GM19351 (cell line): ENCODE data around the gene DNAJA4.
A peak's percentile ranks its signal among the peaks of the same experiment; 100 is the strongest.

ENCODE experiments used
- ATAC-seq: cut with Tn5 transposase; IDR thresholded peaks from one replicate; pipeline ENCODE4 v1.9.1; 2021; ENCODE audit warnings: mild to moderate bottlenecking, moderate library complexity; ENCODE audit not compliant: unreplicated experiment

Gene DNAJA4

GRCh38 chr15:78264304-78265136 lies at the start of gene DNAJA4:
Gene DNAJA4, plus strand, starts transcription at chr15:78264562. Its CDS starts 202 bp downstream, at chr15:78264764.
- no peak for ATAC-seq

- ATAC-seq = no peak
These were observed 47.9 kb upstream of the DNAJA4 start for GRCh38 chr15:78216276-78217104.

GRCh38 chr15:78220713-78221112 lies 43.6 kb upstream of the DNAJA4 start:
- ATAC-seq = no peak

GRCh38 chr15:78222745-78223395 lies 41.5 kb upstream of the DNAJA4 start:
- no peak for ATAC-seq

DNA sequence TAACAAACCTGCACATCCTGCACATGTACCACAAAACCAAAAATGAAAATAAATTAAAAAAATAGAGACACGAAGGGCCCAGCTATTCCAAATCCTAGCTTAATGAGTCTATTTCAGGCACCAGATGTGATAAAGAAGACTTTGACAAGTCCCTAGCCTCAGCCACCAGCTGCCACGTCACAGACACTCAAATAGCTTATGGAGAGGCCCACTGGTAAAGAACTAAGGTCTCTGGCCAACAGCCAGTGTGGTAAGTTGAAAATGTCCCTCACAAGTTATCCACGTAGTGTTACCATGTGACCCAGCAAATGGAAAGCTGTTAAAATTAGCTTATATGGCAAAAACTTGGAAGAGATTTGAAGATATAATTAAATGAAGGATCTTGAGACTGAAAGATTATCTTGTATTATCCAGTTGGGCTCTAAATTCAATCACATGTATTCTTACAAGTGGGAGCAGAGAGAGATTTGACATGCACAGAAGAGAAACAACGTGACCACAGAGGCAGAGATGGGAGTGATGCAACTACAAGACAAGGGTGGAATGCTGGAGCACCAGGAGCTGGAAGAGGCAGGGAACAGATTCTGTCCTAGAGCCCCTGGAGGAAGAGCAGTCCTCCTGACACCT lies 40.9 kb upstream of the DNAJA4 start:
- ATAC-seq = no peak

DNA sequence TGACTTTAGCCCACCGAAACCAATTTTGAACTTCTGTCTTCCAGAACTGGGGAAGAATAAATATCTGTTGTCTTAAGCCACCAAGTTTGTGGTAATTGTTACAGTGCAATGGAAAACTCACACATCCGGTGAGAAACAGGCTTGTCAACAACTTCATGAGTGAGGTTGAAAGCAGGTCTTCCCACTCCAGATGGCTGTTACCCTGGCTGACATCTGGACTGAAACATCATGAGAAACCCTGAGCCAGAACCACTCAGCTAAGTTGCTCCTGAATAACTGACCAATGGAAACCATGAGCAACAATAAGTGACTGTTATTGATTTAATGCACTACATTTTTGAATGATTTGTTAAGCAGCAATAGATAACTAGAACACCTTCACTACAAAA lies 40.3 kb upstream of the DNAJA4 start:
- ATAC-seq = no peak

DNA sequence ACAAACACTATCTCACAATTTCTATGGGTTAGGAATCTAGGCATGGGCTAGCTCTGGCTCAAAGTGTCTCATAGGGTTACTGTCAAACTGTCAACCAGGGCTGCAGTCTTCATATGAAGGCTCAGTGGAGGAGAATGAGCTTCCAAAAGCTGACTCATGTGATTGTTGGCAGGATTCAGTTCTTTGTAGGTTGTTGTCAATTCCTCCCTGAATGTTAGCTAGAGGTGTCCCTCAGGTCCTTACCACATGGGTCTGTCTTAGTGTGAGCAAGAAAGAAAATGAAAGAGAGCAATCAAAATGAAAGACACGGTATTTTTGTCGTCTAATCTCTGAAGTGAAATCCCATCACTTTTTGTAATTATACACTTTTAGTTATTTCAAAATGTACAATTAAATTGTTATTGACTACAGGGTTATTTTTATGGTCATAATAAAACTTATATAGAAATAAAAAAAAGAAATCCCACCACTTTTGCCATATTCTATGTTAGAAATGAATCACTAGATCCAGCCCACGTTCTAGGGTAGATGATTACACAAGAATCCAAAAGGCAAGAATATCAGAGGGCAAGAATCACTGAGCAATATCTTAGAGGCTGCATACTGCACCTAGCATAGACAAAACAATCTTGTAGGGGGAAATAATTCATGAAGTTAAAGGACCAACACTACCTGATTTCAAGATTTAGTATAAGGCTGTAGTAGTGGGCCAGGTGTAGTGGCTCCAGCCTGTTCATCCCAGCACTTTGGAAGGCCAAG lies 38.4 kb upstream of the DNAJA4 start:
- ATAC-seq = peak; percentile 60

DNA sequence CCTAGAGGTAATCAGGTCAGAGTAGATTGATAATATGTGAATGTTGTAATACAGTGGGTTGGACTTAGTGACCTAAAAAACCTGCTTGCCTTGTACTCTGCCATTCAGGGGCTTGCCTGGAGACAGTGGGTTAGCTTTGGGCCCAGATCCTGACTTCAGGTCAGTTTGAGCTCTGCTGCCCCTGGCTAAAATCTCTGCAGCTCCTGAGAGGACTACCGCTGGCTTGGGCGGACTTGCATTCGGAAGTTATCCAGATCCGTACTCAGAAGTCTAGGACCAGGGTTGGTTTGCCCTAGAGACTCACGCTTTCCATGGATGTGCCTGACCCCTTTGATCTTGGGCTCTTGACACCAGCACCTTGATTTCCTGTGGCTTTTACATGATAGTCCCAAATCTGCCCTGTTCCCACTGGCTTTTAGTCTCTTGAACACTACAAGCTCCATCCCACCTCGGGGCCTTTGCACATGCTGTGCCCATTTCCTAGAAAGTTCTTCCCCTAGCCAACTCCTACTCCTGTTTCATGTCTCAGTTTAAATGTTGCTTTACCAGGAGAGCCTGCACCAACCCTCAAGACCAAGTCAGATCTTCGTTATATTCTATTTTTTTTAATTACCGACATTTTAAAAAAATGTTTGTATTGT lies 35.9 kb upstream of the DNAJA4 start:
- no peak for ATAC-seq

GRCh38 chr15:78229431-78230406 lies 34.6 kb upstream of the DNAJA4 start:
- no peak for ATAC-seq

GRCh38 chr15:78232951-78233350 lies 31.4 kb upstream of the DNAJA4 start:
- no peak for ATAC-seq

DNA sequence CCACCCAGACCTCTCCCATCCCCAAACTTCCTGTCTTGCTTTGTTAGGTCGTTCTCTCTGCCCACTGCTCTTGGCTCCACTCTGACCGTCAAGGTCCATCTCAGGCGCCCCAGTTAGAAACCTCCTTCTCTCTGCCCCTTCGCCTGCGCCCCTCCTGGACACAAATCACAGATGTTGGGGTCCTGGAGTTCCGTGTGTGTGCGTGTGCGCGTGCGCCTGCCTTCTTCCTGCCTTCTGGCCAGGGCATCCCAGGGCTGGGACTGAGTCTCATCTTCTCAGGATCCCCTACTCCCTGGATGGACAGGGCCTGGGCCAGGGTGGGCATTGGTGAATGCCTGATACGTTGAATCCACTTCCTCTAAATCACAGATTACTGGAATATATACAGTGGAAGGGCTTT lies 30.9 kb upstream of the DNAJA4 start:
- no peak for ATAC-seq

GRCh38 chr15:78234515-78235040 lies 29.8 kb upstream of the DNAJA4 start, which contains the start of gene ACSBG1:
Gene ACSBG1, minus strand, starts transcription at chr15:78234565. Its CDS starts 64 bp downstream, at chr15:78234501.
- ATAC-seq = no peak

DNA sequence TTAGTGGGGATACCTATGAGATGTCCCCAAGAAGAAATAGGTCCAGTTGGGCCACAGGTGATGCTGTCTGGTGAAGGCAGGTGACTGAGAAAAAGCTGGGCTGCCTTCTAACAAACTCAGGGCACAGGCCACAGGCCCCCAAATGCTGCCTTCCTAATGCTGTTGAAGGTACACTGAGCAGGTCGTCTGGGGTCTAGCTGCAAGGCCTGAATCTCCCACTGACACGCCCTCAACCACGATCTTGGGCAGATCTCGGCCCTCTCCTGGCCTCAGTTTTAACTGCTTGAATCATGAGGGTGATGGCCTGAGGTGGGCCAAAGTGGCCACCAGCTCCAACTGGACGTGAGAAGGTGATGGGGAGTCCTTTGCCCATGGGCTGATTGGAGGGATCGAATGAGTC lies 27.9 kb upstream of the DNAJA4 start:
- no peak for ATAC-seq

GRCh38 chr15:78237146-78237545 lies 27.2 kb upstream of the DNAJA4 start:
- ATAC-seq = no peak

GRCh38 chr15:78239811-78240210 lies 24.6 kb upstream of the DNAJA4 start:
- no peak for ATAC-seq

DNA sequence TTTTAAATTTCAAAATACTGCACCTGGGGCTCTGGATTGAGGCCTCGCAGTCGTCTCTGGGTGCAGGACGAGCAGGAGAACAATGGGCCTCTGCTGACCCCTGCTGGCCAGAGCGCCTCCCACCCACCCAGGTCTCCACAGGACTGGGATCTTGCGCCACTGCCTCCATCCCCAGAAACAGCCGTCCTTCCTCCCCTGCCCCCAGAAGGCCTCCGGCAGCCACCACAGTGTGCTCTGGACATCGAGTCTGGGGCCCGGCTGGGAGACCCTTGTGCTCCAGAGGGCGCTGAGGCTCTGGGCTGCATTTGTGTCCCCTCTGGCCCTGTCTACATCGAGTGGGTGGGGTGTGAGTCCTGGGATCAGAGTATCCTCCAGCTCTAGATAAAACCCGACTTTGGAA lies 23.3 kb upstream of the DNAJA4 start:
- no peak for ATAC-seq

GRCh38 chr15:78242128-78242527 lies 22.2 kb upstream of the DNAJA4 start:
- no peak for ATAC-seq

- ATAC-seq = no peak
These were observed 21.3 kb upstream of the DNAJA4 start for GRCh38 chr15:78243058-78243457.
